Germinal center (tissue), 1 donor: ENCODE measurements around the gene COL13A1.

Experiments
- DNase-seq: peaks from one replicate; pipeline ENCODE4 v3.0.0; 2012; ENCODE audit warnings: mixed read lengths, low spot score

Gene COL13A1

DNA sequence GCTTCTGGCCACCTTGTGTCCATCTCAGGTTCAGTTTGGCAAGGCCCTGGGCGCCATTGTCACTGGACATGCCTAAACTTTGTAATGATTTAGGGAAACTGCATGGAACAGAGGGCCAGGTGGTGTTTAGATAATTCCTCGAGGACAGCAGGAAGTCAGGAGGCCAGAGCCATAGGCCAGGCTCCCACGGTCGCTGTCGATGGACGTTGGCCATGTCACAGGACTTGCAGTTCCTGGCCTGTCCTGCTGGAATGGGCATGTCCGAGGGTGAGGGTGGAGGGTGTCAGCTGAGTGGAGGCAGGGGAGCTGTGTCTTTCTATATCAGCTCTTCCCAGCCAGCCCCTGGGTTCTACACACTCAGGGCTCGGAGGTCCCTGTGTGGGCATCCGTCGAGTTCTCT is 143.1 kb downstream of the COL13A1 start:
- DNase-seq, result no peak

DNA sequence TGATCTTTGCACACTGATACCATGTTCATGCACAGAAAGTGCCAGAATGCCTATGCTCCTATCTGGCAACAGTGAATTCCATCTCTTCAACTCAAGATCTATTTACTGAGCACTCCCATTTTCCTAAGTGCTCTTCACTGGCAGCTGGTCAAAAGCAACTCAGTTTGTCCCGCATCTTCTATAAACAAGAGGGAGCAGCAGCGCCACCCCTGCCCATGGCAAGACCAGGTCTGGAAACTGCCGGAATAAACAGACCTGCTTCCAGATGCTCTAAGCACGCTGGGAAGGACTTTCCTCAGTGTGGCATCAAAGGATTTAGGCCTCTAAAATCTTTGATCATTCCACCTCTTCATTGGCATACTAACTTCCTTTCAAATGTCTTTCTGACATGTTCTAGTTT is 146.6 kb downstream of the COL13A1 start:
- no peak for DNase-seq

DNA sequence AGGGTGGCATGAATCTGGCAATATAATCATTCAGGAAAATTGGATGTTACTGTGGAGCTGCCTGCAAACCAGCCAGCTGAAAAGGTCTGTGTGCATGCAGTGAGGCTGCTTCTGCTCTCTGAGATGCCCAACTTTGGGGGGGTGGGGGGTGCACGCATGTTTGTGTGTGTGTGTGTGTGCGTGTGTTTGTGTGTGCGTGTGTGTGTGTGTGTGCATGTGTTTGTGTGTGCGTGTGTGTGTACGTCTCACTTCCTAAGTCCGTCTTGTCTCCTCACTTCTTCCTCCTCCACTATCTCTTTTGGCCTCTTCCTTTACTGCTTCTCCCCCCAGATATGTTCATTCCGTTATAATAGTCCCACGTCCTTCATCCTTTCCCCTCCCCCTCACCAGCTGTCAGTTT is 148.1 kb downstream of the COL13A1 start:
- no peak for DNase-seq

- no peak for DNase-seq
These were observed 150.0 kb downstream of the COL13A1 start for GRCh38 chr10:69951658-69952057.

GRCh38 chr10:69952069-69952800 is 150.5 kb downstream of the COL13A1 start:
- peak; percentile 39 for DNase-seq

DNA sequence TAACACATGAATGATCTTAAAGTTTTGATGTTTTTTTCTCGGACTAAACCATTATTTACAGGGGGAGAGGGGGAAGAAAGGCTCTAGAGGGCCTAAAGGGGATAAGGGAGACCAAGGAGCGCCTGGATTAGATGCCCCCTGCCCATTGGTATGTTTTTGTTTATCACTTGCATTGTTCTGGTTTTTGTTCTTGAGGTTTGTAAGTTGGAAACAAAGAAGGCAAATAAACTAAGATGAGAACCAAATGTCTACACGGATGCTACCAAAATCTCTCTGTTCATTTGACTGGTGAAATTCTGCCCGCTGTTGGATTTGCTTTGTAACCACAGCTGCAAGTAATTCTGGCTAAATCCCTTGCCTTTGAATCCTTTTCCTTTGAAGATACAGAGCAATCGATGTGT is 151.1 kb downstream of the COL13A1 start:
- no peak for DNase-seq

- DNase-seq, result no peak
These were observed 152.1 kb downstream of the COL13A1 start for GRCh38 chr10:69953851-69954250.

GRCh38 chr10:69955211-69955805 is 153.6 kb downstream of the COL13A1 start:
- DNase-seq, result no peak

GRCh38 chr10:69955897-69956740 is 154.4 kb downstream of the COL13A1 start:
- no peak for DNase-seq

GRCh38 chr10:69956741-69957230 is 155.1 kb downstream of the COL13A1 start:
- no peak for DNase-seq

- no peak for DNase-seq
These were observed 155.7 kb downstream of the COL13A1 start for GRCh38 chr10:69957241-69957885.

- peak; percentile 68 for DNase-seq
These were observed 156.3 kb downstream of the COL13A1 start for GRCh38 chr10:69957886-69958555.

GRCh38 chr10:69958556-69958902 is 156.8 kb downstream of the COL13A1 start:
- DNase-seq, result no peak

GRCh38 chr10:69959911-69960310 is 158.2 kb downstream of the COL13A1 start:
- no peak for DNase-seq

GRCh38 chr10:69960606-69960987 is 158.9 kb downstream of the COL13A1 start:
- no peak for DNase-seq

GRCh38 chr10:69960988-69961880 is 159.5 kb downstream of the COL13A1 start:
- DNase-seq, result no peak

- no peak for DNase-seq
These were observed 160.4 kb downstream of the COL13A1 start for GRCh38 chr10:69961881-69962745.

DNA sequence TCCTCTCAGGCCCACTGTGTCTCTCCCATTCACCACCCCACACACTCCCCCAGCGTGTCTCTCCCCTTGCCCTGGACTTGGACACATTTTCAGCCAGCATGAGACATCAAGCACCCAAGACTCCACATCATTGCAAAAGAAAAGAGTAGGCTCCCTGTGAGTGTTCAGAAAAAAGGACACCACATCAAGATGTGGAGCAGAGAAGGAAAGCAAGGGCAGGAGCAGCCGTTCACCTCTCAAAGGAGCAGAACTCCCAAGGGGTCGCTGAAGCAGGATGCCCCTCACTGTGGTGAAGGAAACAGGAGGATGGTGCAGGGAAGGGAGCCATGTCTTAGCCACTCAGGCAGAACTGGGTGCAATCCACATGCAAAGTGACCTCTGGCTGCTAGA is 161.0 kb downstream of the COL13A1 start:
- no peak for DNase-seq

GRCh38 chr10:69963178-69963834 is 161.6 kb downstream of the COL13A1 start:
- no peak for DNase-seq
